WTC11 (cell line): ENCODE measurements around the gene UVRAG. TPM values are rescaled to one million over a fixed set of nuclear protein-coding genes. Genes with fewer than 3 reads are reported as not detected.

Experiments used
- ATAC-seq: fragments of 200-7000 bp; cut with Tn5 transposase; 2 replicates; pipeline ENCODE4 v1.10.0; 2021; ENCODE audit warnings: mild to moderate bottlenecking, moderate library complexity
- CTCF ChIA-PET: fragments of 300-600 bp; sonication (Branson Sonifier 250); formaldehyde crosslinking; loops from one replicate; lab custom pipeline; 2021; ENCODE audit warnings: antibody characterized with exemption; lab: Charles Lee
- POLR2A ChIA-PET: fragments of 350-600 bp; sonication (Branson Sonifier 250); formaldehyde crosslinking; loops from one replicate; lab custom pipeline; 2021; ENCODE audit warnings: antibody characterized with exemption; lab: Charles Lee
- DNase-seq: peaks from one replicate; pipeline ENCODE4 v3.0.0; 2021; ENCODE audit warnings: low spot score
- H3K27ac Mint-ChIP-seq: 2 replicates; pipeline ENCODE4 v1.8.0; 2021; ENCODE audit warnings: mixed read lengths
- H3K27me3 Mint-ChIP-seq: 2 replicates; pipeline ENCODE4 v1.8.0; 2021; ENCODE audit warnings: low read depth, mild to moderate bottlenecking, moderate library complexity, mixed read lengths
- H3K36me3 Mint-ChIP-seq: 2 replicates; pipeline ENCODE4 v1.8.0; 2021; ENCODE audit warnings: mixed read lengths
- H3K4me1 Mint-ChIP-seq: 2 replicates; pipeline ENCODE4 v1.8.0; 2022; ENCODE audit warnings: mixed read lengths
- H3K4me3 Mint-ChIP-seq: 2 replicates; pipeline ENCODE4 v1.8.0; 2021; ENCODE audit warnings: mild to moderate bottlenecking, moderate library complexity, mixed read lengths
- H3K9me3 Mint-ChIP-seq: 2 replicates; pipeline ENCODE4 v1.8.0; 2021; ENCODE audit warnings: mixed read lengths
- CBFB ChIP-seq: sonication (generic); formaldehyde crosslinking; IDR thresholded peaks from 2 replicates; pipeline ENCODE4 v1.8.1; 2022; ENCODE audit warnings: mild to moderate bottlenecking, low read depth, missing genetic modification reagents
- CDX4 ChIP-seq: fragments of 250-450 bp; sonication (Bioruptor Pico); IDR thresholded peaks from 2 replicates; pipeline ENCODE4 v1.9.0; 2021; ENCODE audit warnings: moderate library complexity, mild to moderate bottlenecking, inconsistent platforms, borderline replicate concordance
- CREB1 ChIP-seq: sonication (generic); formaldehyde crosslinking; IDR thresholded peaks from 2 replicates; pipeline ENCODE4 v1.8.0; 2023; ENCODE audit warnings: mild to moderate bottlenecking, missing genetic modification reagents
- CTCF ChIP-seq: fragments of 200-600 bp; IDR thresholded peaks from 2 replicates; pipeline ENCODE4 v1.8.0; 2022; ENCODE audit warnings: antibody characterized with exemption
- E2F1 ChIP-seq: sonication (generic); formaldehyde crosslinking; IDR thresholded peaks from 2 replicates; pipeline ENCODE4 v1.8.0; 2022; ENCODE audit warnings: mild to moderate bottlenecking, missing genetic modification reagents
- EMX1 ChIP-seq: fragments of 250-450 bp; sonication (Bioruptor Pico); IDR thresholded peaks from 2 replicates; pipeline ENCODE4 v1.8.0; 2021; ENCODE audit warnings: mild to moderate bottlenecking
- ERG ChIP-seq: fragments of 250-450 bp; sonication (Bioruptor Pico); IDR thresholded peaks from 2 replicates; pipeline ENCODE4 v1.8.0; 2021; ENCODE audit warnings: mild to moderate bottlenecking
- FOXJ3 ChIP-seq: sonication (generic); formaldehyde crosslinking; IDR thresholded peaks from 2 replicates; pipeline ENCODE4 v1.9.0; 2021; ENCODE audit warnings: missing genetic modification reagents, mild to moderate bottlenecking, borderline replicate concordance
- GABPB1 ChIP-seq: sonication (generic); formaldehyde crosslinking; IDR thresholded peaks from 2 replicates; pipeline ENCODE4 v1.8.1; 2023; ENCODE audit warnings: mild to moderate bottlenecking, missing genetic modification reagents
- GRHL2 ChIP-seq: fragments of 250-450 bp; sonication (Bioruptor Pico); IDR thresholded peaks from 2 replicates; pipeline ENCODE4 v1.8.0; 2022; ENCODE audit warnings: mild to moderate bottlenecking, moderate library complexity; ENCODE audit not compliant: insufficient replicate concordance, severe bottlenecking
- IRF2 ChIP-seq: sonication (generic); formaldehyde crosslinking; IDR thresholded peaks from 2 replicates; pipeline ENCODE4 v1.8.0; 2022; ENCODE audit warnings: low read depth, missing genetic modification reagents, borderline replicate concordance
- JAZF1 ChIP-seq: fragments of 250-450 bp; sonication (Bioruptor Pico); IDR thresholded peaks from 2 replicates; pipeline ENCODE4 v1.9.0; 2021; ENCODE audit warnings: moderate library complexity, mild to moderate bottlenecking, inconsistent platforms
- RELA ChIP-seq: sonication (generic); formaldehyde crosslinking; IDR thresholded peaks from 2 replicates; pipeline ENCODE4 v1.8.1; 2022; ENCODE audit warnings: missing genetic modification reagents, mild to moderate bottlenecking, borderline replicate concordance
- RORB ChIP-seq: fragments of 250-450 bp; sonication (Bioruptor Pico); IDR thresholded peaks from 2 replicates; pipeline ENCODE4 v1.9.0; 2021; ENCODE audit warnings: mild to moderate bottlenecking
- SMAD4 ChIP-seq: sonication (generic); formaldehyde crosslinking; IDR thresholded peaks from 2 replicates; pipeline ENCODE4 v1.8.0; 2022; ENCODE audit warnings: mild to moderate bottlenecking, missing genetic modification reagents
- ZNF263 ChIP-seq: sonication (generic); formaldehyde crosslinking; IDR thresholded peaks from 2 replicates; pipeline ENCODE4 v1.8.1; 2022; ENCODE audit warnings: low read depth, mild to moderate bottlenecking, moderate library complexity, missing genetic modification reagents
- ZNF317 ChIP-seq: sonication (generic); formaldehyde crosslinking; IDR thresholded peaks from 2 replicates; pipeline ENCODE4 v1.8.1; 2023; ENCODE audit warnings: low read depth, mild to moderate bottlenecking, moderate library complexity, missing genetic modification reagents, borderline replicate concordance
- ZNF532 ChIP-seq: fragments of 250-450 bp; sonication (Bioruptor Pico); IDR thresholded peaks from 2 replicates; pipeline ENCODE4 v1.9.0; 2021; ENCODE audit warnings: mild to moderate bottlenecking, borderline replicate concordance
- ZNF671 ChIP-seq: fragments of 250-450 bp; sonication (Bioruptor Pico); IDR thresholded peaks from 2 replicates; pipeline ENCODE4 v1.8.0; 2021; ENCODE audit warnings: mild to moderate bottlenecking
- total RNA-seq: library from RNA; stranded (reverse); gene quantifications from 3 replicates; pipeline ENCODE4 v1.2.3, GENCODE V29; 2021

The UVRAG gene
- total RNA-seq, 1 experiment from 2014 or later = 14.5 TPM

GRCh38 chr11:76085270-76085669 is 270.3 kb downstream of the UVRAG start (continued):
- TF ChIP-seq FOXJ3 (CRISPR knock-in tag) = no peak
- TF ChIP-seq CREB1 = no peak

- no peak overlapping the region for H3K27ac Mint-ChIP-seq
- TF ChIP-seq IRF2 (CRISPR knock-in tag) (no peak), E2F1 (CRISPR knock-in tag) (no peak), RELA (CRISPR knock-in tag) (no peak), ZNF263 (no peak), ZNF532 (CRISPR knock-in tag) (no peak), GRHL2 (CRISPR knock-in tag) (no peak), EMX1 (no peak), GABPB1 (CRISPR knock-in tag) (no peak), ZNF317 (CRISPR knock-in tag) (no peak), JAZF1 (CRISPR knock-in tag) (no peak), CBFB (CRISPR knock-in tag) (no peak), ERG (no peak), RORB (CRISPR knock-in tag) (no peak), SMAD4 (no peak), CDX4 (CRISPR knock-in tag) (no peak), ZNF671 (CRISPR knock-in tag) (no peak), CTCF (no peak)
- ATAC-seq (no peak), DNase-seq (no peak)
- peaks cover 15% of the 10 kb centered on the region for H3K9me3 Mint-ChIP-seq
- H3K36me3 Mint-ChIP-seq = peaks cover 13% of the 10 kb centered on the region
- no peak overlapping the region for H3K4me3 Mint-ChIP-seq
- ChIA-PET CTCF (interaction anchor here (0.6 to 0.9 kb wide), 2 partner anchors 65 to 1450 kb away, joined by 3 to 4 read pairs; no protein-coding TSS in a partner anchor), POLR2A (interaction anchor here (1.0 kb wide), 1 partner anchor 12 kb away, joined by 3 read pairs; no protein-coding TSS in a partner anchor)
- H3K27me3 Mint-ChIP-seq = no peaks in the 10 kb centered on the region
- peaks cover 35% of the 10 kb centered on the region for H3K4me1 Mint-ChIP-seq
These were observed 272.0 kb downstream of the UVRAG start for GRCh38 chr11:76086743-76087635.
